ENCODE measurements around the gene SYTL3.

DNA sequence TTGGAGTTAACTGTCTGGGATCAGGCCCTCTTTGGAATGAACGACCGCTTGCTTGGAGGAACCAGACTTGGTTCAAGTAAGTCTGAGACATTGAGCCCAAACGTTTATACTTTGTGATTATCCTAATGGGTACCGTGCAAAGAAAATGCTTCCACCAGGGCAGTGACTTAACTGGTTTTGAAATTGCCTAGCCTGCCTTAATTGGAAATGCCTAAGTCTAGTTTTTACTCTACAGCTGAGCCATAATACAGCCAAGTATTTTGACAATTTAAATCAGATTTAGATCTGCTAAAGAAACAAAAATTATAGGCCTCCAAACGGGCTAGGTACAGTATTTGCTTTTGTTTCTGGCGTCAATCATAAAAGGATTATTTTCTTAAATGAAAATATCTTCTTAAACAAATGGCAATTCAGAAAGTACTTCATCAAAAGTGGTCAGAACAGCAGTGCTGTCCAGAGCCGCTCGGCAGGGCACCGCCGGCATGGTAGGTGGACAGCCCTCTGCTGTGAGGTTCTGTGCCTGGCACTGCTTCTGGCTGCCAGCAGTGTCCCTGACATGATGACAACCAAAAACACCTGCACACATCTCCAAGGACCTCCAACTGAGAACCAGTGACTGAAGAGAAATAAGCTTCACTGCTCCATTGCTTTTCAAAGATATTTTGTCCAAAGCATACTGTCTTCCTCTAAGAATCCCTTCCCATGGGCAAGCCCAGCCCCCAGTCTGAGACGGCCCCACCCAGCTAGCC is 113.8 kb downstream of the SYTL3 start:
- no peak for TF ChIP-seq POLR2A (IDR thresholded peaks at IDR 0.05)
- TF ChIP-seq, protein P1, sequence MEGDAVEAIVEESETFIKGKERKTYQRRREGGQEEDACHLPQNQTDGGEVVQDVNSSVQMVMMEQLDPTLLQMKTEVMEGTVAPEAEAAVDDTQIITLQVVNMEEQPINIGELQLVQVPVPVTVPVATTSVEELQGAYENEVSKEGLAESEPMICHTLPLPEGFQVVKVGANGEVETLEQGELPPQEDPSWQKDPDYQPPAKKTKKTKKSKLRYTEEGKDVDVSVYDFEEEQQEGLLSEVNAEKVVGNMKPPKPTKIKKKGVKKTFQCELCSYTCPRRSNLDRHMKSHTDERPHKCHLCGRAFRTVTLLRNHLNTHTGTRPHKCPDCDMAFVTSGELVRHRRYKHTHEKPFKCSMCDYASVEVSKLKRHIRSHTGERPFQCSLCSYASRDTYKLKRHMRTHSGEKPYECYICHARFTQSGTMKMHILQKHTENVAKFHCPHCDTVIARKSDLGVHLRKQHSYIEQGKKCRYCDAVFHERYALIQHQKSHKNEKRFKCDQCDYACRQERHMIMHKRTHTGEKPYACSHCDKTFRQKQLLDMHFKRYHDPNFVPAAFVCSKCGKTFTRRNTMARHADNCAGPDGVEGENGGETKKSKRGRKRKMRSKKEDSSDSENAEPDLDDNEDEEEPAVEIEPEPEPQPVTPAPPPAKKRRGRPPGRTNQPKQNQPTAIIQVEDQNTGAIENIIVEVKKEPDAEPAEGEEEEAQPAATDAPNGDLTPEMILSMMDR (IDR thresholded peaks at IDR 0.05), result no peak
